Mucosa of descending colon (tissue), 3 donors: ENCODE data around the gene SOHLH1. TPM values are rescaled to one million over a fixed set of nuclear protein-coding genes. Genes with fewer than 3 reads are reported as not detected.

Experiments
- ATAC-seq: fragments of 200-7000 bp; cut with Tn5 transposase; one replicate; pipeline ENCODE4 v1.9.1; 2020; ENCODE audit warnings: mild to moderate bottlenecking, moderate library complexity
- DNase-seq, 3 donors: peaks; one replicate each; pipeline ENCODE4 v3.0.0-alpha.2; 2020
- H3K36me3 ChIP-seq: fragments of 200-600 bp; one replicate; pipeline ENCODE4 v1.8.0; 2021; ENCODE audit warnings: low read depth, mild to moderate bottlenecking
- H3K4me1 ChIP-seq: fragments of 200-600 bp; one replicate; pipeline ENCODE4 v1.8.0; 2021; ENCODE audit warnings: low read depth, mild to moderate bottlenecking
- H3K4me3 ChIP-seq: fragments of 200-600 bp; one replicate; pipeline ENCODE4 v1.8.0; 2021; ENCODE audit warnings: mild to moderate bottlenecking
- H3K9me3 ChIP-seq: fragments of 200-600 bp; one replicate; pipeline ENCODE4 v1.8.0; 2021; ENCODE audit warnings: mild to moderate bottlenecking
- CTCF ChIP-seq: fragments of 200-600 bp; IDR thresholded peaks from one replicate; pipeline ENCODE4 v1.8.0; 2022; ENCODE audit warnings: antibody characterized with exemption, mild to moderate bottlenecking
- intact Hi-C, 2 donors: fragments of 100-400 bp; cut with DNase I in 1 of 2; cut with micrococcal nuclease in 1 of 2; formaldehyde crosslinking; loops; one replicate each; pipeline versions ENCODE4 v1.11.0 to v1.11.1; 2022; cut with DNase I, micrococcal nuclease
- total RNA-seq, 3 donors: library from RNA; stranded (reverse); fragmentation: NEBNext Ultra II Directional in 2 of 3; extraction: Animal tissue kit (Norgen Biotek cat#: 25700) in 2 of 3; gene quantifications; one replicate each; pipeline versions ENCODE4 v1.2.1 to v1.2.4, GENCODE V29; 2021 to 2023
- donor health status: DM: no; HTN: no; CAD: no; lungs with moderate emphysema.
- donor health status: DM: no; HTN: no; CAD: no.
- donor health status: DM: no; HTN: yes; CAD: no.

The SOHLH1 gene
- total RNA-seq, 3 donors from 2014 or later: not detected

DNA sequence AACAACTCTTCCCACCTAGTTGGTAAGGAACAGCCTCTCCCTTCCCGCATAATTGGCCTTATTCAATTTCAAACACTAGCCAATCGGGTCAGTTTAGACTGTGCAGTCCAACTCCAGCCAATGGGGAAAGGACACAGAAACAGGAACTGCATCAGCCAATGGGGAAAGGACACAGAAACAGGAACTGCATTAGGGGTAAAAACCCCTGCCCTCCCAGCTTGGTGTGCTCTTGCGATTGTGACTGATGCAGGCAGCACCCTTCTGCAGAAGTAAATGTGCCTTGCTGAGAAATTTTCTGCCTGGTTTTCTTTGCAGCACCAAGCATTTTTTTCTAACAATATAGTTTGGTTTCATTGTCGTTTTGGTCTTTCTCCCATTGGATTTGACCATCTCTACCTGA is 51.4 kb downstream of the SOHLH1 start:
- intact Hi-C loops: no loop called here
- no peaks in the 10 kb centered on the region for H3K36me3 ChIP-seq
- H3K9me3 ChIP-seq: peaks cover 51% of the 10 kb centered on the region
- no peak for TF ChIP-seq CTCF
- ATAC-seq (no peak), DNase-seq (no peak)
- no peaks in the 10 kb centered on the region for H3K4me1 ChIP-seq
- no peak overlapping the region for H3K4me3 ChIP-seq

GRCh38 chr9:135644631-135645218 is 54.6 kb downstream of the SOHLH1 start:
- no peak for TF ChIP-seq CTCF
- intact Hi-C loops: no loop called here
- Histone ChIP-seq H3K4me1 (no peaks in the 10 kb centered on the region), H3K4me3 (no peak overlapping the region), H3K36me3 (no peaks in the 10 kb centered on the region), H3K9me3 (peaks cover 51% of the 10 kb centered on the region)
- DNase-seq (no peak), ATAC-seq (no peak)

Other genes starting within 250 kb of the SOHLH1 start
- 10 to 100 TPM; 16.4 to 24.5 (median 21.5) TPM for gene PPP1R26, start 219.7 kb downstream of the SOHLH1 start, total RNA-seq
- gene MRPS2, start 198.8 kb downstream of the SOHLH1 start, total RNA-seq: 10 to 100 TPM; 27.3 to 36.0 (median 28.2) TPM
- not detected for gene LCN1, start 178.0 kb downstream of the SOHLH1 start, total RNA-seq
- gene OBP2A, start 153.4 kb downstream of the SOHLH1 start, total RNA-seq: not detected
- gene PAEP, start 137.7 kb downstream of the SOHLH1 start, total RNA-seq: not detected
- gene GLT6D1, start 59.9 kb downstream of the SOHLH1 start, total RNA-seq: not detected
- gene LCN9, start 36.2 kb downstream of the SOHLH1 start, total RNA-seq: not detected
- gene KCNT1, start 2.7 kb upstream of the SOHLH1 start, total RNA-seq: under 1 TPM in 2 of 3 donors, not detected in 1; 0.22 to 0.60 TPM
- gene CAMSAP1, start 208.1 kb upstream of the SOHLH1 start, total RNA-seq: 10 to 100 TPM; 11.5 to 37.8 (median 14.3) TPM